HepG2 (cell line): ENCODE data around the gene TAS1R3. TPM values are rescaled to one million over a fixed set of nuclear protein-coding genes. Genes with fewer than 3 reads are reported as not detected.

Source experiments
- ATAC-seq: fragments of 200-7000 bp; cut with Tn5 transposase; 3 replicates; pipeline ENCODE4 v1.9.1; 2020; ENCODE audit warnings: mild to moderate bottlenecking, moderate library complexity
- BruUV-seq: library from RNA; stranded (reverse); fragments of 400-500 nt; replicated peaks from 2 replicates; lab custom pipeline; 2021; lab: Mats Ljungman, UMichigan
- CTCF ChIA-PET: fragments of 300-600 bp; formaldehyde crosslinking; extraction: SDS; loops from one replicate; lab custom pipeline; 2021; ENCODE audit warnings: low total read pairs, inconsistent platforms, low intra/inter-chr PET ratio; lab: Yijun Ruan, JAX
- POLR2A ChIA-PET: fragments of 350-600 bp; sonication (Branson Sonifier 250); formaldehyde crosslinking; loops from one replicate; lab custom pipeline; 2020; ENCODE audit warnings: antibody characterized with exemption, inconsistent platforms; lab: Yijun Ruan, JAX
- DNase-seq: peaks from one replicate; pipeline ENCODE4 v3.0.0-alpha.2; 2015; ENCODE audit warnings: low spot score
- FAIRE-seq: peaks from 3 replicates; lab custom pipeline; 2011; peaks lifted over from hg19 to GRCh38; lab: Jason Lieb, UNC
- H2AFZ ChIP-seq: one replicate; pipeline ENCODE4 v1.6.1; 2011; ENCODE audit warnings: low read length, inconsistent platforms
- H3K27ac ChIP-seq: fragments of 300-600 bp; 3 replicates; pipeline ENCODE4 v1.8.0; 2011; ENCODE audit warnings: mixed run types, mild to moderate bottlenecking, mixed read lengths, low read length, inconsistent platforms; ENCODE audit not compliant: insufficient read depth; ENCODE audit errors: extremely low read length
- H3K27me3 ChIP-seq, 2 experiments: fragments of 200-600 bp in 1 of 2; 2 replicates in 1 of 2; 3 replicates in 1 of 2; pipeline versions ENCODE4 v1.6.0 to v1.8.0; 2011; ENCODE audit warnings: low read length in 2 of 2, mild to moderate bottlenecking in 2 of 2, moderate library complexity in 2 of 2, inconsistent platforms in 1 of 2; ENCODE audit not compliant: insufficient read depth in 2 of 2, control insufficient read depth in 1 of 2
- H3K36me3 ChIP-seq, 2 experiments: fragments of 200-600 bp in 1 of 2; replicated peaks in 1 of 2; 2 replicates in 1 of 2; 3 replicates in 1 of 2; pipeline versions ENCODE4 v1.5.1 to v1.8.0; 2011; ENCODE audit warnings: low read length in 2 of 2, inconsistent platforms in 1 of 2; ENCODE audit not compliant: insufficient read depth in 2 of 2, control insufficient read depth in 1 of 2
- H3K4me1 ChIP-seq: 2 replicates; pipeline ENCODE4 v1.5.1; 2012; ENCODE audit warnings: low read length, inconsistent platforms; ENCODE audit not compliant: insufficient read depth
- H3K4me2 ChIP-seq: 2 replicates; pipeline ENCODE4 v1.6.0; 2011; ENCODE audit warnings: low read depth, low read length, inconsistent platforms
- H3K4me3 ChIP-seq, 3 experiments: fragments of 200-600 bp in 1 of 3; sonication (generic), shearing (Covaris generic) in 1 of 3; replicated peaks in 1 of 3; 2 replicates each; pipeline ENCODE4 v1.5.1; 2011 to 2016; ENCODE audit warnings: low read length in 3 of 3, inconsistent platforms in 2 of 3, low read depth in 2 of 3, mild to moderate bottlenecking in 2 of 3, control low read depth in 1 of 3, mixed read lengths in 1 of 3; ENCODE audit not compliant: insufficient read depth in 1 of 3
- H3K79me2 ChIP-seq: one replicate; pipeline ENCODE4 v1.6.1; 2011; ENCODE audit warnings: low read length, inconsistent platforms; ENCODE audit not compliant: insufficient read depth
- H3K9ac ChIP-seq: 2 replicates; pipeline ENCODE4 v1.6.0; 2011; ENCODE audit warnings: mild to moderate bottlenecking, low read depth, low read length, inconsistent platforms; ENCODE audit not compliant: insufficient read depth
- H3K9me3 ChIP-seq: 2 replicates; pipeline ENCODE4 v1.5.1; 2012; ENCODE audit warnings: mild to moderate bottlenecking, low read length
- H4K20me1 ChIP-seq: 2 replicates; pipeline ENCODE4 v1.6.0; 2011; ENCODE audit warnings: inconsistent platforms, mild to moderate bottlenecking, low read length, moderate library complexity; ENCODE audit not compliant: insufficient read depth
- ADNP ChIP-seq: sonication (generic); formaldehyde crosslinking; IDR thresholded peaks from 2 replicates; pipeline ENCODE4 v1.4.0; 2020; ENCODE audit warnings: missing genetic modification reagents
- ATRX ChIP-seq: sonication (generic); formaldehyde crosslinking; IDR thresholded peaks from 2 replicates; pipeline ENCODE4 v1.4.0; 2020; ENCODE audit warnings: missing genetic modification reagents, borderline replicate concordance
- CEBPZ ChIP-seq: IDR thresholded peaks from 2 replicates; pipeline ENCODE4 v1.6.1; 2012; ENCODE audit warnings: low read length, improper control_type of control experiment
- HNRNPLL ChIP-seq: fragments of 200-400 bp; formaldehyde crosslinking; IDR thresholded peaks from 2 replicates; pipeline ENCODE4 v1.6.1; 2017; ENCODE audit warnings: mild to moderate bottlenecking, low read depth, low read length; ENCODE audit not compliant: poor library complexity, severe bottlenecking
- NR1H2 ChIP-seq: sonication (generic); formaldehyde crosslinking; IDR thresholded peaks from 2 replicates; pipeline ENCODE4 v1.8.1; 2022; ENCODE audit warnings: low read depth, missing genetic modification reagents, borderline replicate concordance
- NR2F1 ChIP-seq, 2 experiments: fragments of 450-650 bp in 1 of 2; formaldehyde crosslinking in 1 of 2; IDR thresholded peaks; 2 replicates each; pipeline versions ENCODE4 v1.5.0 to v1.6.1; 2016 to 2020; ENCODE audit warnings: mild to moderate bottlenecking in 1 of 2, missing compliant biosample characterization in 1 of 2, missing genetic modification reagents in 1 of 2, moderate library complexity in 1 of 2
- POLR2A ChIP-seq, 2 experiments: IDR thresholded peaks; 2 replicates each; pipeline ENCODE4 v1.6.1; 2011; ENCODE audit warnings: low read depth in 2 of 2, low read length in 2 of 2, mild to moderate bottlenecking in 1 of 2, moderate library complexity in 1 of 2; ENCODE audit not compliant: insufficient read depth in 1 of 2
- PREB ChIP-seq: sonication (generic); formaldehyde crosslinking; IDR thresholded peaks from 2 replicates; pipeline ENCODE4 v1.4.0; 2020; ENCODE audit warnings: missing genetic modification reagents
- RAD51 ChIP-seq: fragments of 450-650 bp; IDR thresholded peaks from 2 replicates; pipeline ENCODE4 v1.6.1; 2016; ENCODE audit warnings: borderline replicate concordance
- SPEN ChIP-seq: sonication (generic); formaldehyde crosslinking; IDR thresholded peaks from 2 replicates; pipeline ENCODE4 v1.5.1; 2020; ENCODE audit warnings: low read depth, mild to moderate bottlenecking, missing genetic modification reagents
- ZNF256 ChIP-seq: sonication (generic); formaldehyde crosslinking; conservative IDR thresholded peaks from 2 replicates; pipeline ENCODE4 v1.4.0; 2020; ENCODE audit warnings: missing genetic modification reagents
- ZNF33B ChIP-seq: sonication (generic); formaldehyde crosslinking; IDR thresholded peaks from 2 replicates; pipeline ENCODE4 v1.5.1; 2020; ENCODE audit warnings: mild to moderate bottlenecking, missing genetic modification reagents
- WGBS: methylation state at CpG from one replicate; pipeline ENCODE4 v1.1.6; 2017; ENCODE audit warnings: low lambda C conversion rate; 5-methylcytosine and 5-hydroxymethylcytosine counted together
- in situ Hi-C: cut with HindIII; loops from 2 replicates; pipeline ENCODE4 v1.10.0; 2017; ENCODE audit warnings: low pct_unique_long_range_greater_than_20kb; ENCODE audit not compliant: extremely low pct_ligation_motif_present
- intact Hi-C: fragments of 100-400 bp; cut with micrococcal nuclease; formaldehyde crosslinking; loops from one replicate; pipeline ENCODE4 v1.10.0; 2022; ENCODE audit not compliant: unreplicated experiment
- polyA plus RNA-seq, 8 experiments: library from polyadenylated mRNA; depleted of rRNA in 3 of 8; stranded (reverse) in 7 of 8; unstranded in 1 of 8; fragments of >200 nt; fragmentation: Illumina TruSeq in 4 of 8; extraction: Trizol in 4 of 8; gene quantifications; 2 replicates each; pipeline versions ENCODE4 v1.2.1 to v1.2.3, GENCODE V29; 2011 to 2016; ENCODE audit warnings: low read depth in 4 of 8, missing spikeins in 1 of 8, mixed read lengths in 1 of 8; ENCODE audit not compliant: insufficient read depth in 1 of 8
- total RNA-seq, 5 experiments: library from RNA; depleted of rRNA; stranded (reverse); fragments of >200 nt; fragmentation: Illumina TruSeq; extraction: Trizol; gene quantifications; 2 replicates each; pipeline ENCODE4 v1.2.3, GENCODE V29; 2016; ENCODE audit warnings: low read depth in 1 of 5

TAS1R3 gene
- total and polyA plus RNA-seq, 2 of the 13 experiments (the other 11 are each of a cell fraction or from before 2014, with no cell fraction given): 0.13 to 0.15 TPM

- no peak for TF ChIP-seq ATRX (CRISPR knock-in tag)
- TF ChIP-seq, all 625 proteins: peak for 5
Measured at GRCh38 chr1:1370771-1371300, 39.8 kb downstream of the TAS1R3 start (continued).

GRCh38 chr1:1371364-1371745, 40.3 kb downstream of the TAS1R3 start:
- WGBS: 100% methylated on average over 5 of the region's 12 CpGs
- peaks cover 0 to 3% of the 10 kb centered on the region in 2 experiments; a peak in 1 of 5 replicates for H3K36me3 ChIP-seq
- intact Hi-C loops: no loop called here
- ChIA-PET POLR2A (interaction anchor here (1.2 to 3.0 kb wide), 9 partner anchors 9 to 63 kb away, joined by 3 to 17 read pairs (median 6); partner anchors contain the start of gene CCNL2), CTCF (interaction anchor here (1.8 to 1.9 kb wide), 2 partner anchors 22 to 27 kb away, joined by 11 to 13 read pairs; partner anchors contain the start of gene DVL1)
- H3K79me2 ChIP-seq: peaks cover 19% of the 10 kb centered on the region
- peaks cover 30% of the 10 kb centered on the region for H3K4me1 ChIP-seq
- H4K20me1 ChIP-seq: no peaks in the 10 kb centered on the region
- DNase-seq: no peak
- no peak overlapping the region for H3K4me2 ChIP-seq
- no peak for FAIRE-seq
- in situ Hi-C loops: no loop called here
- H3K4me3 ChIP-seq: no peak overlapping the region
- H2AFZ ChIP-seq: no peak overlapping the region
- H3K27me3 ChIP-seq: no peaks in the 10 kb centered on the region; a peak in 1 of 5 replicates
- TF ChIP-seq NR2F1 (CRISPR knock-in tag; IDR thresholded peaks at IDR 0.05) (no peak), NR1H2 (no peak), POLR2A (IDR thresholded peaks at IDR 0.05; ENCODE audit: insufficient read depth in 1 of 2, low read depth in 2 of 2, low read length in 2 of 2) (0 out of 4 replicates have a peak, but pooled peaks of 1 of the 2 experiments have one; percentile 31), ADNP (CRISPR knock-in tag) (no peak), SPEN (CRISPR knock-in tag) (no peak), ZNF256 (CRISPR knock-in tag) (no peak), PREB (CRISPR knock-in tag) (no peak), CEBPZ (no peak), ZNF33B (CRISPR knock-in tag) (no peak), HNRNPLL (peak; percentile 0), RAD51 (no peak)
- H3K27ac ChIP-seq: no peak overlapping the region
- no peak for ATAC-seq
- no TSS peak for BruUV-seq
- H3K9me3 ChIP-seq: no peaks in the 10 kb centered on the region
- H3K9ac ChIP-seq: no peak overlapping the region
